HepG2 (cell line): ENCODE results near the gene PSAPL1. TPM values are rescaled to one million over a fixed set of nuclear protein-coding genes. Genes with fewer than 3 reads are reported as not detected.

Source experiments
- ATAC-seq: fragments of 200-7000 bp; cut with Tn5 transposase; 3 replicates; pipeline ENCODE4 v1.9.1; 2020; ENCODE audit warnings: mild to moderate bottlenecking, moderate library complexity
- BruUV-seq: library from RNA; stranded (reverse); fragments of 400-500 nt; replicated peaks from 2 replicates; lab custom pipeline; 2021; lab: Mats Ljungman, UMichigan
- CTCF ChIA-PET: fragments of 300-600 bp; formaldehyde crosslinking; extraction: SDS; loops from one replicate; lab custom pipeline; 2021; ENCODE audit warnings: low total read pairs, inconsistent platforms, low intra/inter-chr PET ratio; lab: Yijun Ruan, JAX
- POLR2A ChIA-PET: fragments of 350-600 bp; sonication (Branson Sonifier 250); formaldehyde crosslinking; loops from one replicate; lab custom pipeline; 2020; ENCODE audit warnings: antibody characterized with exemption, inconsistent platforms; lab: Yijun Ruan, JAX
- DNase-seq: peaks from one replicate; pipeline ENCODE4 v3.0.0-alpha.2; 2015; ENCODE audit warnings: low spot score
- FAIRE-seq: peaks from 3 replicates; lab custom pipeline; 2011; peaks lifted over from hg19 to GRCh38; lab: Jason Lieb, UNC
- H2AFZ ChIP-seq: one replicate; pipeline ENCODE4 v1.6.1; 2011; ENCODE audit warnings: low read length, inconsistent platforms
- H3K27ac ChIP-seq: fragments of 300-600 bp; 3 replicates; pipeline ENCODE4 v1.8.0; 2011; ENCODE audit warnings: mixed run types, mild to moderate bottlenecking, mixed read lengths, low read length, inconsistent platforms; ENCODE audit not compliant: insufficient read depth; ENCODE audit errors: extremely low read length
- H3K27me3 ChIP-seq, 2 experiments: fragments of 200-600 bp in 1 of 2; 2 replicates in 1 of 2; 3 replicates in 1 of 2; pipeline versions ENCODE4 v1.6.0 to v1.8.0; 2011; ENCODE audit warnings: low read length in 2 of 2, mild to moderate bottlenecking in 2 of 2, moderate library complexity in 2 of 2, inconsistent platforms in 1 of 2; ENCODE audit not compliant: insufficient read depth in 2 of 2, control insufficient read depth in 1 of 2
- H3K36me3 ChIP-seq, 2 experiments: fragments of 200-600 bp in 1 of 2; replicated peaks in 1 of 2; 2 replicates in 1 of 2; 3 replicates in 1 of 2; pipeline versions ENCODE4 v1.5.1 to v1.8.0; 2011; ENCODE audit warnings: low read length in 2 of 2, inconsistent platforms in 1 of 2; ENCODE audit not compliant: insufficient read depth in 2 of 2, control insufficient read depth in 1 of 2
- H3K4me1 ChIP-seq: 2 replicates; pipeline ENCODE4 v1.5.1; 2012; ENCODE audit warnings: low read length, inconsistent platforms; ENCODE audit not compliant: insufficient read depth
- H3K4me2 ChIP-seq: 2 replicates; pipeline ENCODE4 v1.6.0; 2011; ENCODE audit warnings: low read depth, low read length, inconsistent platforms
- H3K4me3 ChIP-seq, 3 experiments: fragments of 200-600 bp in 1 of 3; sonication (generic), shearing (Covaris generic) in 1 of 3; replicated peaks in 1 of 3; 2 replicates each; pipeline ENCODE4 v1.5.1; 2011 to 2016; ENCODE audit warnings: low read length in 3 of 3, inconsistent platforms in 2 of 3, low read depth in 2 of 3, mild to moderate bottlenecking in 2 of 3, control low read depth in 1 of 3, mixed read lengths in 1 of 3; ENCODE audit not compliant: insufficient read depth in 1 of 3
- H3K79me2 ChIP-seq: one replicate; pipeline ENCODE4 v1.6.1; 2011; ENCODE audit warnings: low read length, inconsistent platforms; ENCODE audit not compliant: insufficient read depth
- H3K9ac ChIP-seq: 2 replicates; pipeline ENCODE4 v1.6.0; 2011; ENCODE audit warnings: mild to moderate bottlenecking, low read depth, low read length, inconsistent platforms; ENCODE audit not compliant: insufficient read depth
- H3K9me3 ChIP-seq: 2 replicates; pipeline ENCODE4 v1.5.1; 2012; ENCODE audit warnings: mild to moderate bottlenecking, low read length
- H4K20me1 ChIP-seq: 2 replicates; pipeline ENCODE4 v1.6.0; 2011; ENCODE audit warnings: inconsistent platforms, mild to moderate bottlenecking, low read length, moderate library complexity; ENCODE audit not compliant: insufficient read depth
- DPF2 ChIP-seq: sonication (generic); formaldehyde crosslinking; IDR thresholded peaks from 2 replicates; pipeline ENCODE4 v1.4.0; 2020; ENCODE audit warnings: mild to moderate bottlenecking, low read depth, missing genetic modification reagents, borderline replicate concordance
- REL ChIP-seq: sonication (generic); formaldehyde crosslinking; conservative IDR thresholded peaks from 2 replicates; pipeline ENCODE4 v1.8.0; 2022; ENCODE audit warnings: mild to moderate bottlenecking, missing genetic modification reagents, moderate library complexity
- ZBTB37 ChIP-seq: sonication (generic); formaldehyde crosslinking; IDR thresholded peaks from 2 replicates; pipeline ENCODE4 v1.4.0; 2020; ENCODE audit warnings: mild to moderate bottlenecking, missing genetic modification reagents
- ZFAT ChIP-seq: sonication (generic); formaldehyde crosslinking; conservative IDR thresholded peaks from 2 replicates; pipeline ENCODE4 v1.8.1; 2023; ENCODE audit warnings: missing genetic modification reagents, inconsistent platforms
- ZFP37 ChIP-seq: sonication (generic); formaldehyde crosslinking; IDR thresholded peaks from 2 replicates; pipeline ENCODE4 v1.4.0; 2020; ENCODE audit warnings: missing genetic modification reagents, borderline replicate concordance
- WGBS: methylation state at CpG from one replicate; pipeline ENCODE4 v1.1.6; 2017; ENCODE audit warnings: low lambda C conversion rate; 5-methylcytosine and 5-hydroxymethylcytosine counted together
- in situ Hi-C: cut with HindIII; loops from 2 replicates; pipeline ENCODE4 v1.10.0; 2017; ENCODE audit warnings: low pct_unique_long_range_greater_than_20kb; ENCODE audit not compliant: extremely low pct_ligation_motif_present
- intact Hi-C: fragments of 100-400 bp; cut with micrococcal nuclease; formaldehyde crosslinking; loops from one replicate; pipeline ENCODE4 v1.10.0; 2022; ENCODE audit not compliant: unreplicated experiment
- polyA plus RNA-seq, 8 experiments: library from polyadenylated mRNA; depleted of rRNA in 3 of 8; stranded (reverse) in 7 of 8; unstranded in 1 of 8; fragments of >200 nt; fragmentation: Illumina TruSeq in 4 of 8; extraction: Trizol in 4 of 8; gene quantifications; 2 replicates each; pipeline versions ENCODE4 v1.2.1 to v1.2.3, GENCODE V29; 2011 to 2016; ENCODE audit warnings: low read depth in 4 of 8, missing spikeins in 1 of 8, mixed read lengths in 1 of 8; ENCODE audit not compliant: insufficient read depth in 1 of 8
- total RNA-seq, 5 experiments: library from RNA; depleted of rRNA; stranded (reverse); fragments of >200 nt; fragmentation: Illumina TruSeq; extraction: Trizol; gene quantifications; 2 replicates each; pipeline ENCODE4 v1.2.3, GENCODE V29; 2016; ENCODE audit warnings: low read depth in 1 of 5

Gene PSAPL1
- total and polyA plus RNA-seq, 2 of the 13 experiments (the other 11 are each of a cell fraction or from before 2014, with no cell fraction given): 0.02 to 0.16 TPM

- H3K4me2 ChIP-seq: no peak overlapping the region
- H2AFZ ChIP-seq: no peak overlapping the region
- peaks cover 12 to 37% of the 10 kb centered on the region in 2 experiments; a peak in 4 of 5 replicates for H3K27me3 ChIP-seq
- CTCF ChIA-PET: no interaction called here
- DNase-seq (no peak), FAIRE-seq (no peak), ATAC-seq (no peak)
- no peaks in the 10 kb centered on the region for H4K20me1 ChIP-seq
- H3K79me2 ChIP-seq: no peaks in the 10 kb centered on the region
- peaks cover 9% of the 10 kb centered on the region for H3K4me1 ChIP-seq
- no peak overlapping the region for H3K9ac ChIP-seq
- H3K9me3 ChIP-seq: no peaks in the 10 kb centered on the region
- POLR2A ChIA-PET: no interaction called here
- WGBS: 50% methylated on average over 9 of the region's 17 CpGs
- no peaks in the 10 kb centered on the region for H3K36me3 ChIP-seq
- H3K4me3 ChIP-seq: no peak overlapping the region
- no peak for TF ChIP-seq ZFP37 (CRISPR knock-in tag)
- intact Hi-C loops (no loop called here), in situ Hi-C loops (no loop called here)
- no peak overlapping the region for H3K27ac ChIP-seq
- no TSS peak for BruUV-seq
These were observed 10.8 kb downstream of the PSAPL1 start for GRCh38 chr4:7423801-7424552.

GRCh38 chr4:7423391-7423790, 11.3 kb downstream of the PSAPL1 start:
- no peaks in the 10 kb centered on the region for H3K9me3 ChIP-seq
- BruUV-seq: no TSS peak
- in situ Hi-C loops: no loop called here
- no peak for TF ChIP-seq ZBTB37
- no peak for TF ChIP-seq REL (CRISPR knock-in tag)
- TF ChIP-seq ZFAT: no peak
- no peak for TF ChIP-seq DPF2 (CRISPR knock-in tag)
- TF ChIP-seq, all 625 proteins: peak for 0
- CTCF ChIA-PET: no interaction called here
- Histone ChIP-seq H3K36me3 (no peaks in the 10 kb centered on the region), H3K9ac (no peak overlapping the region), H3K4me1 (peaks cover 9% of the 10 kb centered on the region), H4K20me1 (no peaks in the 10 kb centered on the region), H2AFZ (no peak overlapping the region), H3K79me2 (no peaks in the 10 kb centered on the region), H3K4me2 (no peak overlapping the region), H3K27ac (no peak overlapping the region), H3K27me3 (peaks cover 11 to 33% of the 10 kb centered on the region in 2 experiments; a peak in 4 of 5 replicates), H3K4me3 (no peak overlapping the region)
- POLR2A ChIA-PET: no interaction called here
- 0% methylated on average over 1 of the region's 5 CpGs for WGBS
- DNase-seq: no peak
- no peak for ATAC-seq
- intact Hi-C loops: no loop called here
- FAIRE-seq: no peak
